GM23338 (cell line): ENCODE results near the gene CGNL1.

Source experiments
- CREB1 ChIP-seq: fragments of 250-450 bp; sonication (Bioruptor Pico); IDR thresholded peaks from 2 replicates; pipeline ENCODE4 v1.5.0; 2020; ENCODE audit warnings: low read depth, mild to moderate bottlenecking, moderate library complexity
- CTCF ChIP-seq, 2 experiments: fragments of 200-600 bp in 1 of 2; sonication (generic) in 1 of 2; conservative IDR thresholded peaks; 2 replicates each; pipeline versions ENCODE4 v1.5.1 to v1.6.1; 2016 to 2017; ENCODE audit warnings: antibody characterized with exemption in 2 of 2, low read depth in 2 of 2, mild to moderate bottlenecking in 2 of 2, moderate library complexity in 1 of 2
- EZH2 ChIP-seq: fragments of 200-600 bp; sonication (generic); IDR thresholded peaks from one replicate; pipeline ENCODE4 v1.8.0; 2017; ENCODE audit warnings: antibody characterized with exemption, mild to moderate bottlenecking, low read depth; ENCODE audit not compliant: unreplicated experiment
- EZH2phosphoT487 ChIP-seq: fragments of 200-600 bp; sonication (generic); IDR thresholded peaks from one replicate; pipeline ENCODE4 v1.8.1; 2018; ENCODE audit warnings: antibody characterized with exemption; ENCODE audit not compliant: unreplicated experiment
- JUNB ChIP-seq: IDR thresholded peaks from one replicate; pipeline ENCODE4 v1.6.1; 2016; ENCODE audit warnings: antibody characterized with exemption; ENCODE audit not compliant: unreplicated experiment
- POLR2AphosphoS5 ChIP-seq: IDR thresholded peaks from 2 replicates; pipeline ENCODE4 v1.6.1; 2016; ENCODE audit warnings: antibody characterized with exemption, low read depth
- STAT1 ChIP-seq: IDR thresholded peaks from one replicate; pipeline ENCODE4 v1.6.1; 2016; ENCODE audit warnings: antibody characterized with exemption; ENCODE audit not compliant: unreplicated experiment
- TF ChIP-seq, protein P1 (sequence below): IDR thresholded peaks from one replicate; pipeline ENCODE4 v1.6.1; 2018; ENCODE audit warnings: antibody characterized with exemption; ENCODE audit not compliant: unreplicated experiment
- TF ChIP-seq, protein P2 (sequence below): fragments of 250-450 bp; sonication (Bioruptor Pico); IDR thresholded peaks from 2 replicates; pipeline ENCODE4 v1.5.0; 2020; ENCODE audit warnings: mild to moderate bottlenecking, moderate library complexity

- TF ChIP-seq CTCF (conservative IDR thresholded peaks at IDR 0.05; ENCODE audit: low read depth in 2 of 2) = no peak
- TF ChIP-seq EZH2 = no peak
- TF ChIP-seq, protein P1, sequence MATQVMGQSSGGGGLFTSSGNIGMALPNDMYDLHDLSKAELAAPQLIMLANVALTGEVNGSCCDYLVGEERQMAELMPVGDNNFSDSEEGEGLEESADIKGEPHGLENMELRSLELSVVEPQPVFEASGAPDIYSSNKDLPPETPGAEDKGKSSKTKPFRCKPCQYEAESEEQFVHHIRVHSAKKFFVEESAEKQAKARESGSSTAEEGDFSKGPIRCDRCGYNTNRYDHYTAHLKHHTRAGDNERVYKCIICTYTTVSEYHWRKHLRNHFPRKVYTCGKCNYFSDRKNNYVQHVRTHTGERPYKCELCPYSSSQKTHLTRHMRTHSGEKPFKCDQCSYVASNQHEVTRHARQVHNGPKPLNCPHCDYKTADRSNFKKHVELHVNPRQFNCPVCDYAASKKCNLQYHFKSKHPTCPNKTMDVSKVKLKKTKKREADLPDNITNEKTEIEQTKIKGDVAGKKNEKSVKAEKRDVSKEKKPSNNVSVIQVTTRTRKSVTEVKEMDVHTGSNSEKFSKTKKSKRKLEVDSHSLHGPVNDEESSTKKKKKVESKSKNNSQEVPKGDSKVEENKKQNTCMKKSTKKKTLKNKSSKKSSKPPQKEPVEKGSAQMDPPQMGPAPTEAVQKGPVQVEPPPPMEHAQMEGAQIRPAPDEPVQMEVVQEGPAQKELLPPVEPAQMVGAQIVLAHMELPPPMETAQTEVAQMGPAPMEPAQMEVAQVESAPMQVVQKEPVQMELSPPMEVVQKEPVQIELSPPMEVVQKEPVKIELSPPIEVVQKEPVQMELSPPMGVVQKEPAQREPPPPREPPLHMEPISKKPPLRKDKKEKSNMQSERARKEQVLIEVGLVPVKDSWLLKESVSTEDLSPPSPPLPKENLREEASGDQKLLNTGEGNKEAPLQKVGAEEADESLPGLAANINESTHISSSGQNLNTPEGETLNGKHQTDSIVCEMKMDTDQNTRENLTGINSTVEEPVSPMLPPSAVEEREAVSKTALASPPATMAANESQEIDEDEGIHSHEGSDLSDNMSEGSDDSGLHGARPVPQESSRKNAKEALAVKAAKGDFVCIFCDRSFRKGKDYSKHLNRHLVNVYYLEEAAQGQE = no peak
- TF ChIP-seq STAT1 = no peak
- no peak for TF ChIP-seq JUNB
- no peak for TF ChIP-seq POLR2AphosphoS5
- no peak for TF ChIP-seq EZH2phosphoT487
- no peak for TF ChIP-seq CREB1
- TF ChIP-seq, protein P2, sequence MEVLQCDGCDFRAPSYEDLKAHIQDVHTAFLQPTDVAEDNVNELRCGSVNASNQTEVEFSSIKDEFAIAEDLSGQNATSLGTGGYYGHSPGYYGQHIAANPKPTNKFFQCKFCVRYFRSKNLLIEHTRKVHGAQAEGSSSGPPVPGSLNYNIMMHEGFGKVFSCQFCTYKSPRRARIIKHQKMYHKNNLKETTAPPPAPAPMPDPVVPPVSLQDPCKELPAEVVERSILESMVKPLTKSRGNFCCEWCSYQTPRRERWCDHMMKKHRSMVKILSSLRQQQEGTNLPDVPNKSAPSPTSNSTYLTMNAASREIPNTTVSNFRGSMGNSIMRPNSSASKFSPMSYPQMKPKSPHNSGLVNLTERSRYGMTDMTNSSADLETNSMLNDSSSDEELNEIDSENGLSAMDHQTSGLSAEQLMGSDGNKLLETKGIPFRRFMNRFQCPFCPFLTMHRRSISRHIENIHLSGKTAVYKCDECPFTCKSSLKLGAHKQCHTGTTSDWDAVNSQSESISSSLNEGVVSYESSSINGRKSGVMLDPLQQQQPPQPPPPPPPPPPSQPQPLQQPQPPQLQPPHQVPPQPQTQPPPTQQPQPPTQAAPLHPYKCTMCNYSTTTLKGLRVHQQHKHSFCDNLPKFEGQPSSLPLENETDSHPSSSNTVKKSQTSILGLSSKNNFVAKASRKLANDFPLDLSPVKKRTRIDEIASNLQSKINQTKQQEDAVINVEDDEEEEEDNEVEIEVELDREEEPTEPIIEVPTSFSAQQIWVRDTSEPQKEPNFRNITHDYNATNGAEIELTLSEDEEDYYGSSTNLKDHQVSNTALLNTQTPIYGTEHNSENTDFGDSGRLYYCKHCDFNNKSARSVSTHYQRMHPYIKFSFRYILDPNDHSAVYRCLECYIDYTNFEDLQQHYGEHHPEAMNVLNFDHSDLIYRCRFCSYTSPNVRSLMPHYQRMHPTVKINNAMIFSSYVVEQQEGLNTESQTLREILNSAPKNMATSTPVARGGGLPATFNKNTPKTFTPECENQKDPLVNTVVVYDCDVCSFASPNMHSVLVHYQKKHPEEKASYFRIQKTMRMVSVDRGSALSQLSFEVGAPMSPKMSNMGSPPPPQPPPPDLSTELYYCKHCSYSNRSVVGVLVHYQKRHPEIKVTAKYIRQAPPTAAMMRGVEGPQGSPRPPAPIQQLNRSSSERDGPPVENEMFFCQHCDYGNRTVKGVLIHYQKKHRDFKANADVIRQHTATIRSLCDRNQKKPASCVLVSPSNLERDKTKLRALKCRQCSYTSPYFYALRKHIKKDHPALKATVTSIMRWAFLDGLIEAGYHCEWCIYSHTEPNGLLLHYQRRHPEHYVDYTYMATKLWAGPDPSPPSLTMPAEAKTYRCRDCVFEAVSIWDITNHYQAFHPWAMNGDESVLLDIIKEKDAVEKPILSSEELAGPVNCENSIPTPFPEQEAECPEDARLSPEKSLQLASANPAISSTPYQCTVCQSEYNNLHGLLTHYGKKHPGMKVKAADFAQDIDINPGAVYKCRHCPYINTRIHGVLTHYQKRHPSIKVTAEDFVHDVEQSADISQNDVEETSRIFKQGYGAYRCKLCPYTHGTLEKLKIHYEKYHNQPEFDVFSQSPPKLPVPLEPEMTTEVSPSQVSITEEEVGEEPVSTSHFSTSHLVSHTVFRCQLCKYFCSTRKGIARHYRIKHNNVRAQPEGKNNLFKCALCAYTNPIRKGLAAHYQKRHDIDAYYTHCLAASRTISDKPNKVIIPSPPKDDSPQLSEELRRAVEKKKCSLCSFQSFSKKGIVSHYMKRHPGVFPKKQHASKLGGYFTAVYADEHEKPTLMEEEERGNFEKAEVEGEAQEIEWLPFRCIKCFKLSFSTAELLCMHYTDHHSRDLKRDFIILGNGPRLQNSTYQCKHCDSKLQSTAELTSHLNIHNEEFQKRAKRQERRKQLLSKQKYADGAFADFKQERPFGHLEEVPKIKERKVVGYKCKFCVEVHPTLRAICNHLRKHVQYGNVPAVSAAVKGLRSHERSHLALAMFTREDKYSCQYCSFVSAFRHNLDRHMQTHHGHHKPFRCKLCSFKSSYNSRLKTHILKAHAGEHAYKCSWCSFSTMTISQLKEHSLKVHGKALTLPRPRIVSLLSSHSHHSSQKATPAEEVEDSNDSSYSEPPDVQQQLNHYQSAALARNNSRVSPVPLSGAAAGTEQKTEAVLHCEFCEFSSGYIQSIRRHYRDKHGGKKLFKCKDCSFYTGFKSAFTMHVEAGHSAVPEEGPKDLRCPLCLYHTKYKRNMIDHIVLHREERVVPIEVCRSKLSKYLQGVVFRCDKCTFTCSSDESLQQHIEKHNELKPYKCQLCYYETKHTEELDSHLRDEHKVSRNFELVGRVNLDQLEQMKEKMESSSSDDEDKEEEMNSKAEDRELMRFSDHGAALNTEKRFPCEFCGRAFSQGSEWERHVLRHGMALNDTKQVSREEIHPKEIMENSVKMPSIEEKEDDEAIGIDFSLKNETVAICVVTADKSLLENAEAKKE = no peak
Observed at GRCh38 chr15:57570340-57570739, 194.0 kb downstream of the CGNL1 start.
